ENCODE results near the gene NMRK2. TPM values are rescaled to one million over a fixed set of nuclear protein-coding genes. Genes with fewer than 3 reads are reported as not detected.

Gene NMRK2
- total RNA-seq, 1 donor from 2014 or later, result 0.73 TPM

DNA sequence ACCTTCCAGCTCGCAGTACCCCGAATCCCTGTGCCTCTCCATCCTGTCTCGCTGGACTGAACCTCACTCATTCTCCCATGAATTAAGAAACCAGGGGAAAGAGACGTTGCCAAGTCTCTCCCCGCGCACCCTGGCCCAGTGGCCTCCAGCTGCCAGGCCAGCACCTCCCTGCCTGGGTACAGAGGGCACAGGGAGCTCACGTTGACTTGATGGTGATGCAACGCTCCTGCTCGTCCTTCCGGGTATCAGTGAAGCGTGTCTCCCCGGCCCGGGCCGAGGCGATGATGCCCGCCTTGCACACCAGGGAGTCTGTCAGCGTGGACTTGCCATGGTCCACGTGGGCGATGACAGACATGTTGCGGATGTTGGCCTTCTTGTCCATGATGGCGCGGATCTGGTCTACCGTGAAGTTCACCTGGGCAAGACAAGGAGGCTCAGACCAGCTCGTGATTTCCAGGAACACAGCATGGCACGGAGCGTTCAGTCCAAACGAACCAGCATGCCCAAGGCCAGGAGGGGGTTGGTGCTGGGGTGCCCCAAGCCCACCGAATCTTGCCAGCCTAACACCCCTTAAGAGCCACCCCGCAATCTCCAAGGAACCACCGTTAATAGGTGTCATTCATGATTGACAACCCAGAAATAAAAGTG lies 51.2 kb downstream of the NMRK2 start:
- peaks cover 43% of the 10 kb centered on the region for H3K4me1 ChIP-seq (ENCODE audit: insufficient read depth, low read length)
- peaks cover 47% of the 10 kb centered on the region for H3K36me3 ChIP-seq (ENCODE audit: insufficient read depth, low read length)
- H3K79me2 ChIP-seq (ENCODE audit: insufficient read depth, low read length), result peaks cover 62% of the 10 kb centered on the region
- TF ChIP-seq EZH2 (IDR thresholded peaks at IDR 0.05; ENCODE audit: insufficient read depth, low read length), result no peak
- TF ChIP-seq, protein P1, sequence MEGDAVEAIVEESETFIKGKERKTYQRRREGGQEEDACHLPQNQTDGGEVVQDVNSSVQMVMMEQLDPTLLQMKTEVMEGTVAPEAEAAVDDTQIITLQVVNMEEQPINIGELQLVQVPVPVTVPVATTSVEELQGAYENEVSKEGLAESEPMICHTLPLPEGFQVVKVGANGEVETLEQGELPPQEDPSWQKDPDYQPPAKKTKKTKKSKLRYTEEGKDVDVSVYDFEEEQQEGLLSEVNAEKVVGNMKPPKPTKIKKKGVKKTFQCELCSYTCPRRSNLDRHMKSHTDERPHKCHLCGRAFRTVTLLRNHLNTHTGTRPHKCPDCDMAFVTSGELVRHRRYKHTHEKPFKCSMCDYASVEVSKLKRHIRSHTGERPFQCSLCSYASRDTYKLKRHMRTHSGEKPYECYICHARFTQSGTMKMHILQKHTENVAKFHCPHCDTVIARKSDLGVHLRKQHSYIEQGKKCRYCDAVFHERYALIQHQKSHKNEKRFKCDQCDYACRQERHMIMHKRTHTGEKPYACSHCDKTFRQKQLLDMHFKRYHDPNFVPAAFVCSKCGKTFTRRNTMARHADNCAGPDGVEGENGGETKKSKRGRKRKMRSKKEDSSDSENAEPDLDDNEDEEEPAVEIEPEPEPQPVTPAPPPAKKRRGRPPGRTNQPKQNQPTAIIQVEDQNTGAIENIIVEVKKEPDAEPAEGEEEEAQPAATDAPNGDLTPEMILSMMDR (IDR thresholded peaks at IDR 0.05; ENCODE audit: insufficient read depth, low read depth, low read length), result no peak
- no peaks in the 10 kb centered on the region for H3K27me3 ChIP-seq (ENCODE audit: insufficient read depth, low read length)
- peaks cover 2% of the 10 kb centered on the region for H3K9me3 Mint-ChIP-seq (ENCODE audit: unreplicated experiment)
- peaks cover 40% of the 10 kb centered on the region for H3K4me1 Mint-ChIP-seq (ENCODE audit: low read depth, unreplicated experiment)
- DNase-seq (ENCODE audit: low read depth) (no peak), FAIRE-seq (no peak)
- peak overlapping the region; percentile 99 for H3K4me3 ChIP-seq (ENCODE audit: insufficient read depth, low read depth, low read length)
- H3K9ac ChIP-seq (ENCODE audit: low read length), result peak overlapping the region; percentile 100
- H3K4me2 ChIP-seq (ENCODE audit: low read length), result peak overlapping the region; percentile 98
- H3K9me3 ChIP-seq (ENCODE audit: insufficient read depth, low read depth, low read length), result no peaks in the 10 kb centered on the region
- H4K20me1 ChIP-seq (ENCODE audit: insufficient read depth, low read length), result peaks cover 60% of the 10 kb centered on the region
- H2AFZ ChIP-seq (ENCODE audit: low read depth, low read length), result no peak overlapping the region
- H3K27ac ChIP-seq (ENCODE audit: low read depth, low read length), result peak overlapping the region; percentile 96
- peak overlapping the region; percentile 99 for H3K27ac Mint-ChIP-seq (ENCODE audit: unreplicated experiment)
- peaks cover 23% of the 10 kb centered on the region for H3K36me3 Mint-ChIP-seq (ENCODE audit: low read depth, unreplicated experiment)
- H3K4me3 Mint-ChIP-seq (ENCODE audit: unreplicated experiment), result peak overlapping the region; percentile 99
- no peaks in the 10 kb centered on the region for H3K27me3 Mint-ChIP-seq (ENCODE audit: low read depth, unreplicated experiment)

GRCh38 chr19:3984584-3984907 lies 51.7 kb downstream of the NMRK2 start:
- Histone ChIP-seq H3K4me3 (ENCODE audit: insufficient read depth, low read depth, low read length) (peak overlapping the region; percentile 99), H2AFZ (ENCODE audit: low read depth, low read length) (no peak overlapping the region), H3K9me3 (ENCODE audit: insufficient read depth, low read depth, low read length) (no peaks in the 10 kb centered on the region), H3K36me3 (ENCODE audit: insufficient read depth, low read length) (peaks cover 43% of the 10 kb centered on the region), H3K27ac (ENCODE audit: low read depth, low read length) (peak overlapping the region; percentile 96), H3K27me3 (ENCODE audit: insufficient read depth, low read length) (no peaks in the 10 kb centered on the region), H3K79me2 (ENCODE audit: insufficient read depth, low read length) (peaks cover 58% of the 10 kb centered on the region), H4K20me1 (ENCODE audit: insufficient read depth, low read length) (peaks cover 55% of the 10 kb centered on the region), H3K4me1 (ENCODE audit: insufficient read depth, low read length) (peaks cover 40% of the 10 kb centered on the region), H3K4me2 (ENCODE audit: low read length) (peak overlapping the region; percentile 98), H3K9ac (ENCODE audit: low read length) (peak overlapping the region; percentile 100)
- TF ChIP-seq EZH2 (IDR thresholded peaks at IDR 0.05; ENCODE audit: insufficient read depth, low read length), result no peak
- TF ChIP-seq, protein P1 (IDR thresholded peaks at IDR 0.05; ENCODE audit: insufficient read depth, low read depth, low read length), result no peak
- FAIRE-seq (no peak), DNase-seq (ENCODE audit: low read depth) (no peak)
- peaks cover 2% of the 10 kb centered on the region for H3K9me3 Mint-ChIP-seq (ENCODE audit: unreplicated experiment)
- no peaks in the 10 kb centered on the region for H3K27me3 Mint-ChIP-seq (ENCODE audit: low read depth, unreplicated experiment)
- H3K4me1 Mint-ChIP-seq (ENCODE audit: low read depth, unreplicated experiment), result peaks cover 40% of the 10 kb centered on the region
- peak overlapping the region; percentile 99 for H3K27ac Mint-ChIP-seq (ENCODE audit: unreplicated experiment)
- H3K36me3 Mint-ChIP-seq (ENCODE audit: low read depth, unreplicated experiment), result peaks cover 23% of the 10 kb centered on the region
- peak overlapping the region; percentile 99 for H3K4me3 Mint-ChIP-seq (ENCODE audit: unreplicated experiment)

Measured in astrocyte (in vitro differentiated cells and primary cell).